Suppressor macrophage (primary cell): Measurements from ENCODE around the gene TPRN.

ENCODE experiments used
- DNase-seq, 4 experiments: peaks; one replicate each; pipeline ENCODE4 v3.0.0-alpha.2; 2020 to 2022

The TPRN gene

DNA sequence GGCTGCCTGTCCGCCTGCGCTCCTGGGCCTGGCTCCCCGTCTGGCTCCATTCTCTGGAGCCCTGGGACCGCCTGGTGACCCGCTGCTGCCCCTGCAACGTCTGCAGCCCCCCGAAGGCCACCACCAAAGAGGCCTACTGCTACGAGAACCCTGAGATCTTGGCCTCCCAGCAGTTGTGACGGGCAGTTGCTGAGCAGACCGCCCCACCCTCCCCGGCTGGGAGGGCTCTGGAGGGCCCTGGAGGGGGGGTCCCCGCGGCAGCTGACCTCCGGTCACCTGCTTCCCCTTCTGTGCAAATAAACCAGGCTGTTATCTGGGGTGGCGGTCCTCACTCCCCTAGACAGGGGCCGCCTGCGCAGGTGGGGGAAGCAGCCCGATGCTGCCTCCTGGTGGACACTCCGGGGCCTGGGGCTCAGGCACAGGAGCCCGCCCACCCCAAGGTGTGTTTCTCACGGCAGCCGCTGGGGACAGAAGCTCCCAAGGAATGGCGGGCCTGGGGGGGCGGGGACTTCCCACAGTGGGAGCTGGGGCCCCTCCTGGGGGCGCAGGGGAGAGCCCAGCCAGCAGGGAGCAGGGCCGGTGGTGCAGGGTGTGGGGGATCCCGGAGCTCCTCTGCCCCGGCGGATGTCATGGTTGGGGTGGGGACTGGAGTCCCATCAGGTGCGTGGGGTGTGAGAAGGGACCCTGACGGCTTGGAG is 35.8 kb upstream of the TPRN start:
- peak; percentile 89 to 94 (median 90) for DNase-seq

- no peak for DNase-seq
Observed at GRCh38 chr9:137235424-137236237, 35.1 kb upstream of the TPRN start.

- no peak for DNase-seq
Observed at GRCh38 chr9:137234758-137235423, 34.4 kb upstream of the TPRN start.

- DNase-seq: no peak
Observed at GRCh38 chr9:137234055-137234697, 33.6 kb upstream of the TPRN start.

DNA sequence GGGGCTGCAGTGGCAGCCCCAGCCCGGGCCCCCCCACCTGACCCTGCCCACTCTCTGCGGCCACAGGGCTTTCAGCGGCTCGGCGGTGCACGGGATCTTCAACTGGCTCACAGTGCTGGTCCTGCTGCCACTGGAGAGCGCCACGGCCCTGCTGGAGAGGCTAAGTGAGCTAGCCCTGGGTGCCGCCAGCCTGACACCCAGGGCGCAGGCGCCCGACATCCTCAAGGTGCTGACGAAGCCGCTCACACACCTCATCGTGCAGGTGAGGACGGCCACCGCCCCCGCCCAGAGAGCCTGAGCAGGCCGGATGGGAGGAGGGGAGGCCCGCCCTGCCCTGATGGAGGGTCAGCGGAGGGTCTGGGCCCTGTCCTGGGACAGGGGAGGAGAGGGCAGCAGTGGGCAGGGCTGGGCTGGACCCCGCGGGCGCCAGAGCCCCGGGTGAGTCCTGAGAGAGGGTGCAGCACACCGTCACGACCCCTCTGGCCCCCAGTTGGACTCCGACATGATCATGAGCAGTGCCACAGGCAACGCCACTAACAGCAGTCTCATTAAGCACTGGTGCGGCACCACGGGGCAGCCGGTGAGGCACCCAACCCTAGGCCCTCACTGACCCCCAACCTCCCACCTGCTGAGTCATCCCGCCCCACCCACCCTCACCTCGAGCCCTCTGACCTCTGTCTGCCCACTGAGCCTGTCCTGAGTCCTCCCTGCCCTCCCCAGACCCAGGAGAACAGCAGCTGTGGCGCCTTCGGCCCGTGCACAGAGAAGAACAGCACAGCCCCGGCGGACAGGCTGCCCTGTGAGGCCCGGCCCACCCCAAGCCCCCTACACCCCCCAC is 32.8 kb upstream of the TPRN start:
- no peak for DNase-seq

DNA sequence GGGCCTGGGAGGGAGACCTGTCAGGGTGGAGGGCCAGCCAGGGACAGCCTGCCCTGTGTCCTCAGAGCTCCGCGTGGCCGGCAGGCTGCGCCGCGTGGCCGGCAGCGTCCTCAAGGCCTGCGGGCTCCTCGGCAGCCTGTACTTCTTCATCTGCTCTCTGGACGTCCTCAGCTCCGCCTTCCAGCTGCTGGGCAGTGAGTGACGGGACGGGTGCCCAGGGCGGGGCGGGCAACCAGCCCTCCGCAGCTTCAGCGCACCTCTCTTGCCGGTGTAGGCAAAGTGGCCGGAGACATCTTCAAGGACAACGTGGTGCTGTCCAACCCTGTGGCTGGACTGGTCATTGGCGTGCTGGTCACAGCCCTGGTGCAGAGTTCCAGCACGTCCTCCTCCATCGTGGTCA is 32.0 kb upstream of the TPRN start:
- no peak for DNase-seq

DNA sequence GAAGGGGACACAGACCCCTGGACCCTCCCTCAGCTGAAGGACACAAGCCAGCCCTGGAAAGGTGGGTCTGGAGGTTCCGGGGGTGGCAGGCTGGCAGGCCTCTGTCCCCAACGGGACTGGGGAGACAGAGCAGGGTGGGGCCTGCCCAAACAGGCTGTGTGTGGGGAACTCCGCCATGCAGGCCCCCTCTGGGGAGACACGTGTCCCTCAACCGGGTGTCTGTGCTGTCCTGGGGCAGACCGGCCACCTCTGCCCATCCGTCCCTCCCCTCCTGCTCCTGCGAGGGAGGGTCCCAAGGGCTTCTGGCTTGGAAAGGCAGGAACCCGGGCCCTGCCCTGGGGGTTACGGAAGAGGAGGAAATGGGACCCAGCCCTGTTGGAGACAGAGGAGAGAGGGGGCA is 31.6 kb upstream of the TPRN start:
- DNase-seq: no peak

DNA sequence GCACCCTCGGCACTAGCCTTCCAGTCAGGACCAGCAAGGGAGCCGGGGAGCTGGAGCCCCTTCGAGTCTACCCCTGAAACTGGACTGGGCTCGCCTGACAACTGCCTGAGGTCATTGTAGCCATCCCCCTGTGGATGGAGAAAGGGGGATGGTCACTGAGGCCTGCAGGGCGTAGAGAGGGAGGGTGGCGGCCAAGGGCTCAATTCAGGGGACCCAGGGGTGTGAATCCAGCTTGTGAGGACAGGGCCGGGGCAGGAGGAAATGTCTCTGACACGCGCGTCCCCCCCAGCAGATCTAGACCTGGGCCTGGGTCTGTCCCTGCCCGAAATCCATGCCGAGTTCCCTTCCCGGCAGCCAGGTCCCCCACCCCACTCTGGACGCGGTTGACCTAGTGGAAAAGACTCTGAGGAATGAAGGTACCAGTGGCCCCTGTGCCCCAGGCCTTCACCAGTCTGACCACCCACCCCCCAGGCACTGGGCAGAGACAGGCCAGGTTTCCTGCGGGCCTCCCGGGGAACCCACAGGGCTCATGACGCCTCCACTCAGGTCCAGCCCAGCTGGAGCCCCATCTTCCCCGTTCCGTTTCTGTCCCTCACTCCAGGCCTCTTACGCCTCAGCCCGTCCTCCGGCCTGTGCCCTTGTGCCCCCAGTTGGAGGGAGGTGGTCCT is 31.0 kb upstream of the TPRN start:
- no peak for DNase-seq

DNA sequence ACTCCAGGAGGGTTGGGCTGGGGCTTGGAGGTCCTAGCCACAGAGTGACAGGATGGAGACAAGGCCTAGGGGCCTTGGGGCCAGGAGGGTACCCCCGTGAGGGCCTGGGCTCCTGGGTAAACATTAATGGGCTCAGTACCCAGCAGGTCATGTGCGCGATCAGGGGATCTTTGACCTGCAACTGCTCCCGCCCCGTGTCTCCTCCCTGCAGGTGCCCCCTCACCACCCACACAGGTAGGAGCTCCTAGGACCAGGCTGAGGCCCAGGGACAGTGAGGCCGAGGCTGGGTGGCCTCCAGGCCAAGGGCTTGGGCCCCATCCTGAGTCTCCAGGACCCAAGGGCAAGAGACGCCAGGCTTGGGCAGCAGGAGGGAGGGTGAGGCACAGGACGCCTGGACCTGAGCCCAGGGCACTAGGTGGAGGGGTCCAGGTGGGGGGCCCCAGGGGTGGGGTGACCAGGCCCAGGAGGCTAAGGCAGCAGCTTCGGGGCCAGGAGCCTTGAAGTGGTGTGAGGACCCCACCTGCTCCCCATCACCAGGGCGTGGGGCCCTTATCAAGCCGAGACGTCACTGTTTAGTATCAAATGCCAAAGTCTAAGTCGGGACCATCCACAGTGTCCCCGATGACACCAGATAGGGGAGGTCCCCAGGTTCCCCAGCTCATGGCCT is 30.3 kb upstream of the TPRN start, which contains the start of gene SLC34A3:
Gene SLC34A3, plus strand, starts transcription at position 197 of the 667 bp plus-strand sequence. CDS start 802 bp downstream, outside the sequence.
- DNase-seq: no peak

DNA sequence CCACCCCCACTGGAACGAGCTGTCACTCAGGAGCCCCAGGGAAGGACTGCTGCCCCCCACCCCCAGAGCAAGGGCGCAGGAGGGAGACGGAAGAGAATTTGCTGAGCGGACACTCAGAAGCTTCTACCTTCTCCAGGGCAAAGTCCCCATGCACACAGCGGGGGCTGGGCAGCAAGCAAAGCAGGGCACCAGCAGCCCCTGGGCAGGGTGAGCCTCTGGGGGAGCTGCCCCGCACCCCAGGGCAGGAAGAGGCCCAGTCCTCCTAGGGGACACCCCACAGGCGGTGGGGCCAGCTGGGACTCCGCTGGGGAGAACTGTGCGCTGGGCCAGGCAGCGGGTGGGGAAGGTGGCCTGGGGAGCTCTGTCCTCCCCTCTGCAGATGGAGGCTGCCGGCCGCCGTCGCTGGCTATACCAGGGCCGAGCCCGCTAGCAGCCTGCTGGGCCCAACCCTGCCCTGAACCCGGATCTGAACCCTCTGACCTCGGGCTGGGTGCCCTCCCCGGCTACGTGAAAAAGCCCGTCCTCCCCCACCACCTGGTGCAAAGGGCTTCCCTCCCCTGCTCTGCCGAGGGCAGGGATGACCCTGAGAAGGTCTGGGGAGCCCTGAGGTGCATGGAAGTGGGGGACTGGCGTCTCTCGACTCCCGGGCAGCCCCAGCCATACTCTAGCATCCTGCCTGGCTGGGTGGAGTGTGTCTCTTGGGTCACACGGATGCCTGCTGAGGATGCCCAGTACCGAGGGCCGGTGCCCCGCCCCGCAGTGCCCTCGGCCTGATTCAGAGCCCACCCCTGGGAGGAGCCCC is 29.6 kb upstream of the TPRN start:
- DNase-seq: no peak

GRCh38 chr9:137228968-137229896 is 28.7 kb upstream of the TPRN start:
- no peak for DNase-seq

- DNase-seq: no peak
Observed at GRCh38 chr9:137228506-137228967, 28.0 kb upstream of the TPRN start.

GRCh38 chr9:137227853-137228505 is 27.4 kb upstream of the TPRN start:
- no peak for DNase-seq

- DNase-seq: peak; percentile 73 to 87 (median 80)
Observed at GRCh38 chr9:137227054-137227852, 26.7 kb upstream of the TPRN start, which contains the start of gene RNF224. TSS of gene RNF224 (plus strand) at chr9:137227502. CDS start at chr9:137228336, 834 bp downstream.

GRCh38 chr9:137226338-137227053 is 26.0 kb upstream of the TPRN start:
- DNase-seq: no peak

- DNase-seq: no peak
Observed at GRCh38 chr9:137225699-137226331, 25.3 kb upstream of the TPRN start.
